CD4-positive, alpha-beta memory T cell (primary cell): ENCODE data around the gene ABCB8. TPM values are rescaled to one million over a fixed set of nuclear protein-coding genes. Genes with fewer than 3 reads are reported as not detected.
A peak's percentile ranks its signal among the peaks of the same experiment; 100 is the strongest.
"Not testable (repeated sequence)": the region's sequence is repeated elsewhere in the genome, so short reads cannot be mapped to it uniquely, and the experiment has no call there.

Experiments
- CTCF ChIA-PET: fragments of 350-600 bp; sonication (Branson Sonifier 250); formaldehyde crosslinking; loops from one replicate; lab custom pipeline; 2021; ENCODE audit warnings: inconsistent platforms; ENCODE audit not compliant: partially characterized antibody; lab: Charles Lee
- POLR2A ChIA-PET: fragments of 350-600 bp; sonication (Branson Sonifier 250); formaldehyde crosslinking; loops from one replicate; lab custom pipeline; 2021; ENCODE audit not compliant: partially characterized antibody; lab: Charles Lee
- DNase-seq, 5 donors: peaks; one replicate each; pipeline versions ENCODE4 v3.0.0 to v3.0.0-alpha.2; 2020 to 2022; ENCODE audit warnings: mixed read lengths in 1 of 5
- H3K27ac ChIP-seq: one replicate; pipeline ENCODE4 v1.7.0; 2013; ENCODE audit warnings: low read depth, low read length
- H3K27me3 ChIP-seq: 2 replicates; pipeline ENCODE4 v1.7.0; 2013; ENCODE audit warnings: mild to moderate bottlenecking, low read length, moderate library complexity; ENCODE audit not compliant: insufficient read depth
- H3K36me3 ChIP-seq: 2 replicates; pipeline ENCODE4 v1.7.0; 2013; ENCODE audit warnings: mild to moderate bottlenecking, low read length, moderate library complexity; ENCODE audit not compliant: insufficient read depth
- H3K4me1 ChIP-seq: 2 replicates; pipeline ENCODE4 v1.7.0; 2013; ENCODE audit warnings: mild to moderate bottlenecking, low read length, moderate library complexity; ENCODE audit not compliant: insufficient read depth
- H3K4me3 ChIP-seq, 2 donors: one replicate each; pipeline ENCODE4 v1.7.0; 2013; ENCODE audit warnings: low read length in 2 of 2, mild to moderate bottlenecking in 1 of 2
- H3K9me3 ChIP-seq, 2 donors: one replicate each; pipeline ENCODE4 v1.7.0; 2013; ENCODE audit warnings: low read length in 2 of 2, control low read depth in 1 of 2; ENCODE audit not compliant: control insufficient read depth in 1 of 2
- H3K27ac Mint-ChIP-seq, 7 donors: one replicate each; pipeline ENCODE4 v1.8.0; 2020 to 2021; ENCODE audit warnings: mixed read lengths in 7 of 7, mild to moderate bottlenecking in 6 of 7, inconsistent platforms in 3 of 7, moderate library complexity in 3 of 7
- H3K27me3 Mint-ChIP-seq, 2 donors: one replicate each; pipeline ENCODE4 v1.8.0; 2020 to 2021; ENCODE audit warnings: mixed read lengths in 2 of 2
- H3K36me3 Mint-ChIP-seq, 2 donors: one replicate each; pipeline ENCODE4 v1.8.0; 2020 to 2021; ENCODE audit warnings: mixed read lengths in 2 of 2, inconsistent platforms in 1 of 2, mild to moderate bottlenecking in 1 of 2
- H3K4me1 Mint-ChIP-seq, 4 donors: one replicate each; pipeline ENCODE4 v1.8.0; 2020 to 2021; ENCODE audit warnings: mixed read lengths in 4 of 4, mild to moderate bottlenecking in 1 of 4
- H3K4me3 Mint-ChIP-seq, 8 donors: one replicate each; pipeline ENCODE4 v1.8.0; 2020 to 2021; ENCODE audit warnings: mixed read lengths in 8 of 8, mild to moderate bottlenecking in 7 of 8, moderate library complexity in 6 of 8, inconsistent platforms in 3 of 8
- H3K9me3 Mint-ChIP-seq, 8 donors: one replicate each; pipeline ENCODE4 v1.8.0; 2020 to 2021; ENCODE audit warnings: mixed read lengths in 8 of 8, mild to moderate bottlenecking in 5 of 8, inconsistent platforms in 3 of 8, moderate library complexity in 1 of 8
- intact Hi-C: fragments of 100-400 bp; cut with micrococcal nuclease; formaldehyde crosslinking; loops from one replicate; pipeline ENCODE4 v1.15.1; 2023
- polyA plus RNA-seq, 2 donors: library from polyadenylated mRNA; unstranded; fragments of 300-500 nt; fragmentation: Illumina TruSeq; gene quantifications; one replicate each; pipeline ENCODE4 v1.2.3, GENCODE V29; 2021
- total RNA-seq, 2 experiments: library from RNA; stranded (reverse); gene quantifications; one replicate each; pipeline ENCODE4 v1.2.3, GENCODE V29; 2021

Gene ABCB8
- total and polyA plus RNA-seq, 4 experiments from 2014 or later = 17.8 to 75.8 (median 47.0) TPM

DNA sequence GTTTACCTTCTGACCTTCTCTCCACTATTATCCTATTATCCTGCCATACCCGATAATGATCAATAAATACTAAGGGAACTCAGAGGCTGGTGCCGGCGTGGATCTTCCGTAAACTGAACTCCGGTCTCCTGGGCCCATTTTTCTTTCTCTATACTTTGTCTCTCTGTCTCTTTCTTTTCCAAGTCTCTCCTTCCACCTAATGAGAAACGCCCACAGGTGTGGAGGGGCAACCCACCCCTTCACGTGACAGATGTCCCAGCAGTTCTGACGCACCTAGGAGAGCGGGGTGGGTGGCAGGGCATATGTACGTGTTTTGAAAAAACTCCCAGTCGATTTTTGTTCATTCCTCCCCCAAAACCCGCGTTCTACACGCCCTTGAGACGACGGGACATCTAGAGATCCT lies 521 bp upstream of the ABCB8 start:
- H3K4me1 ChIP-seq = peaks cover 21% of the 10 kb centered on the region
- not testable (repeated sequence) for H3K9me3 ChIP-seq, H3K9me3 Mint-ChIP-seq, H3K36me3 ChIP-seq, H3K27me3 Mint-ChIP-seq, H3K27me3 ChIP-seq, DNase-seq
- Mint-ChIP-seq H3K4me1 (peaks cover 13 to 28% (median 20%) of the 10 kb centered on the region in 4 donors), H3K36me3 (peaks cover 6 to 16% of the 10 kb centered on the region in 2 donors), H3K4me3 (peak overlapping the region; percentile 92 to 97 (median 95)), H3K27ac (peak overlapping the region; percentile 99 to 100 (median 99))
- intact Hi-C loops = loop anchor here (1.0 kb wide), 6 partner anchors 9 to 622 kb away; partner anchors contain the start of gene TMUB1
- ChIA-PET POLR2A (interaction anchor here (0.8 to 2.8 kb wide), 15 partner anchors 14 to 84 kb away, joined by 3 to 182 read pairs (median 6); partner anchors contain the start of genes ASIC3, CDK5, FASTK and SLC4A2), CTCF (interaction anchor here (0.8 to 4.4 kb wide), 15 partner anchors 10 to 151 kb away, joined by 3 to 44 read pairs (median 6); partner anchors contain the start of gene TMUB1)
- peak overlapping the region; percentile 88 for H3K27ac ChIP-seq
- peak overlapping the region; percentile 61 to 84 for H3K4me3 ChIP-seq

DNA sequence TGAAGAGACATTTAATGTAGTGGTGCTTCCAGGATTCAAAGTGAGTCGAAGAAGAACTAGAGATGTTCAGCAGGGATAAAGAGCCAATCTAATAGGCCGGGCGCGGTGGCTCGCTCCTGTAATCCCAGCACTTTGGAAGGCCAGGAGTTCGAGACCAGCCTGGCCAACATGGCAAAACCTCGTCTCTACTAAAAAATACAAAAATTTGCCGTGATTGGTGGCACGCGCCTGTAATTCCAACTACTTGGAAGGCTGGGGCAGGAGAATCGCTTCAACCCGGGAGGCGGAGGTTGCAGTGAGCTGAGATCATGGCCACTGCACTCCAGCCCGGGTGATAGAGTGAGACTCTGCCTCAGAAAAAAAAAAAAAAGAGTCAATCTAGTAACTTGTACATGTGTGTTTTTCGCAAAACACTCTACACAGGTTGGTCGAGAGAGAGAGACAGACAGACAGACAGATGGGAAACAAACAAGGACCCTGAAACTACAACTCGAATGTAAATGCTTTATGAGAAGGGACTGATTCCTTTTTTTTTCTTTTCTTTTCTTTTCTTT lies 775 bp downstream of the ABCB8 start:
- ChIA-PET POLR2A (interaction anchor here (0.9 to 2.8 kb wide), 16 partner anchors 16 to 312 kb away, joined by 3 to 182 read pairs (median 5); partner anchors contain the start of genes ASIC3, CDK5, FASTK and NUB1), CTCF (interaction anchor here (0.7 to 4.4 kb wide), 15 partner anchors 9 to 152 kb away, joined by 3 to 44 read pairs (median 6); partner anchors contain the start of gene TMUB1)
- H3K9me3 ChIP-seq = no peaks in the 10 kb centered on the region
- peak overlapping the region; percentile 84 to 88 for H3K4me3 ChIP-seq
- H3K36me3 Mint-ChIP-seq = peaks cover 6 to 18% of the 10 kb centered on the region in 2 donors
- peaks cover 13 to 28% (median 21%) of the 10 kb centered on the region in 4 donors for H3K4me1 Mint-ChIP-seq
- peak overlapping the region; percentile 88 for H3K27ac ChIP-seq
- peak overlapping the region; percentile 92 to 97 (median 95) for H3K4me3 Mint-ChIP-seq
- intact Hi-C loops = loop anchor here (1.0 kb wide), 6 partner anchors 11 to 624 kb away; partner anchors contain the start of gene TMUB1
- H3K4me1 ChIP-seq = peaks cover 21% of the 10 kb centered on the region
- peak overlapping the region; percentile 99 to 100 (median 99) for H3K27ac Mint-ChIP-seq
- DNase-seq = no peak
- H3K27me3 ChIP-seq = no peaks in the 10 kb centered on the region
- H3K36me3 ChIP-seq = peaks cover 16% of the 10 kb centered on the region
- H3K9me3 Mint-ChIP-seq = no peaks in the 10 kb centered on the region
- H3K27me3 Mint-ChIP-seq = no peaks in the 10 kb centered on the region

DNA sequence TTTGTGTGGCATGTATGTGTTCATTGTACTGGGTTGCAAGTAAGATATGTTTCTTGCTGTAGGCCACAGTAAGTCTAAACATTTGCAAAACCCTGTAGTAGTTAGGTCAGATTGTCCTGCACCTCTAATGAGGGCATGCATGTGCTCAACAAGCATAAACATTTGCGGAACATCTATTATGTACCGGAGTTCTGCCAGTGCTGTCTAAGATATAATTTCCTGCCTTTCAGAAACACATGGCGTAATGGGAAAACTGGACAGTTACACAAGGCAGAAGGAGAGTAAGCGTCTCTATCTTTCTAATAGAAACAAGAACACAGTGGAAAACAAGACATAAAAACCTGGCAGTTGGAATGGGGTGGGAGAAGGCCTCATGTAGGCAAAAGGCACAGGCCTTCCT lies 2.8 kb downstream of the ABCB8 start:
- Mint-ChIP-seq H3K9me3 (no peaks in the 10 kb centered on the region), H3K4me3 (peak overlapping the region in 1 of 8 donors; percentile 32), H3K27me3 (no peaks in the 10 kb centered on the region), H3K27ac (peak overlapping the region in 1 of 7 donors; percentile 18), H3K4me1 (peaks cover 13 to 28% (median 21%) of the 10 kb centered on the region in 4 donors), H3K36me3 (peaks cover 6 to 24% of the 10 kb centered on the region in 2 donors)
- POLR2A ChIA-PET = interaction anchor here (0.9 kb wide), 1 partner anchor 26 kb away, joined by 3 read pairs; no protein-coding TSS in a partner anchor
- Histone ChIP-seq H3K9me3 (no peaks in the 10 kb centered on the region), H3K27me3 (no peaks in the 10 kb centered on the region), H3K27ac (no peak overlapping the region), H3K36me3 (peaks cover 31% of the 10 kb centered on the region), H3K4me1 (peaks cover 21% of the 10 kb centered on the region), H3K4me3 (no peak overlapping the region)
- DNase-seq = no peak
- CTCF ChIA-PET = interaction anchor here (0.7 to 3.2 kb wide), 4 partner anchors 12 to 81 kb away, joined by 3 to 14 read pairs (median 4); no protein-coding TSS in a partner anchor
- intact Hi-C loops = no loop called here

DNA sequence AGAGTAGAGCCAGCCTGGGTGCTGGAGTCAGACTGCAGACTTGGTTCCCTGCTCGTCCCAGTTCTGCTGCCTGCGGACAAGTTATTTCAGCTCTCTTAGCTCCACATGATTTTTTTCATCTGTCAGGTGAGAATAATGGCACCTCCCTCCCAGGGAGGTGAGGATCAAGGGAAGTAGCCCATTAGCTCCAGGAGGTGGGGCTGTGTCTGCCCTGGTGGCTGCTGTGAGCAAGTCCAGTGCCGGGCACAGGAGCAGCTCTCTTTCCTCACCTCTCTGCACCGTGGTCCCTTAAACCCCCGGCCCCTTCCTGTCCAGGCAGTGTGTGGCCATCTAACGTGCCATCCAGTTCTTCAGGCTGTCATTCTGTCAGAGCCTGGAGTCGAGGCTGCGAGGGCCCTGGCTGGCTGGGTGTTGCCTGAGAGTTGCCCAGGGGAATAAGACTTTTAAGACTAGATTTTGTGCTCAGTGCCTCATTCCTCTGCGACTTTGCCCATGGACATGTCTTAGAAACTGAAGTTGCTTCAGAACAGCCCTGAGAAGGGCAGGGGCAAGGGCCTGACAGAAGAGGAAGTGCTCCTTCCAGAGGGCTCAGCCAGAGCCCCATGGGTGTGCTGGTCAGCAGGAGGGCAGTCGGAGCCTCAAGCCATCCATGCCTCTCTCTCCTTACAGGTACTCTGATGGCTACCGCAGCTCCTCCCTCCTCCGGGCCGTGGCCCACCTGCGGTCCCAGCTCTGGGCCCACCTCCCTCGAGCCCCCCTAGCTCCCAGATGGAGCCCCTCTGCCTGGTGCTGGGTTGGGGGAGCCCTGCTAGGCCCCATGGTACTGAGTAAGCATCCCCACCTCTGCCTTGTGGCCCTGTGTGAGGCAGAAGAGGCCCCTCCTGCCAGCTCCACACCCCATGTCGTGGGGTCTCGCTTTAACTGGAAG lies 5.0 kb downstream of the ABCB8 start:
- intact Hi-C loops = no loop called here
- Mint-ChIP-seq H3K36me3 (peaks cover 12 to 32% of the 10 kb centered on the region in 2 donors), H3K4me3 (peak overlapping the region in 1 of 8 donors; percentile 48), H3K27ac (peak overlapping the region in 1 of 7 donors; percentile 18), H3K27me3 (no peaks in the 10 kb centered on the region), H3K4me1 (peaks cover 7 to 19% (median 14%) of the 10 kb centered on the region in 4 donors), H3K9me3 (no peaks in the 10 kb centered on the region)
- ChIA-PET CTCF (interaction anchor here (3.2 kb wide), 1 partner anchor 15 kb away, joined by 14 read pairs; no protein-coding TSS in a partner anchor), POLR2A (interaction anchor here (1.1 to 1.2 kb wide), 2 partner anchors 19 to 25 kb away, joined by 3 read pairs; no protein-coding TSS in a partner anchor)
- no peaks in the 10 kb centered on the region for H3K9me3 ChIP-seq
- no peaks in the 10 kb centered on the region for H3K27me3 ChIP-seq
- H3K4me3 ChIP-seq = no peak overlapping the region
- no peak for DNase-seq
- H3K27ac ChIP-seq = no peak overlapping the region
- peaks cover 38% of the 10 kb centered on the region for H3K36me3 ChIP-seq
- H3K4me1 ChIP-seq = peaks cover 14% of the 10 kb centered on the region

DNA sequence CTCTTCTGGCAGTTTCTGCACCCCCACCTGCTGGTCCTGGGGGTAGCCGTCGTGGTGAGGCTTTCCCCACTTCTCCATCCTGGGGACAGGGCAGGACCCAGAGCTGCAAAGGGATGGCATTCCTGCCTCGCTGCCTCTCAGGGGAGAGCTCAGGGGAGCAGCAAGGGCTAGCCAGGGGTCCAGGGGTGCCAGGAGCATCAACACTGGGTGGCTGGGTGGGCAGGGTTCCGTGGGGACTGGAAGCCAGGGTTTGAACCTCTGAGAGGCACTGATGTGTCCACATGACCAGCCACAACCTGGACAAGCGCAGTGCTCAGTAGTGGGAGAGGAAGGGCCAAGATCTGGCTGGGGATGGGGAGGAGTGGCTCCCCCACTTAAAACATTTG lies 5.6 kb downstream of the ABCB8 start:
- Mint-ChIP-seq H3K4me3 (no peak overlapping the region), H3K36me3 (peaks cover 12 to 26% of the 10 kb centered on the region in 2 donors), H3K9me3 (no peaks in the 10 kb centered on the region), H3K27me3 (no peaks in the 10 kb centered on the region), H3K4me1 (peaks cover 4 to 15% (median 10%) of the 10 kb centered on the region in 4 donors), H3K27ac (no peak overlapping the region)
- Histone ChIP-seq H3K36me3 (peaks cover 38% of the 10 kb centered on the region), H3K27ac (no peak overlapping the region), H3K4me1 (peaks cover 15% of the 10 kb centered on the region), H3K27me3 (no peaks in the 10 kb centered on the region), H3K4me3 (no peak overlapping the region), H3K9me3 (no peaks in the 10 kb centered on the region)
- DNase-seq = no peak
- CTCF ChIA-PET = interaction anchor here (3.2 kb wide), 1 partner anchor 15 kb away, joined by 14 read pairs; no protein-coding TSS in a partner anchor
- POLR2A ChIA-PET = interaction anchor here (1.1 to 1.2 kb wide), 2 partner anchors 20 to 25 kb away, joined by 3 read pairs; no protein-coding TSS in a partner anchor
- intact Hi-C loops = no loop called here

DNA sequence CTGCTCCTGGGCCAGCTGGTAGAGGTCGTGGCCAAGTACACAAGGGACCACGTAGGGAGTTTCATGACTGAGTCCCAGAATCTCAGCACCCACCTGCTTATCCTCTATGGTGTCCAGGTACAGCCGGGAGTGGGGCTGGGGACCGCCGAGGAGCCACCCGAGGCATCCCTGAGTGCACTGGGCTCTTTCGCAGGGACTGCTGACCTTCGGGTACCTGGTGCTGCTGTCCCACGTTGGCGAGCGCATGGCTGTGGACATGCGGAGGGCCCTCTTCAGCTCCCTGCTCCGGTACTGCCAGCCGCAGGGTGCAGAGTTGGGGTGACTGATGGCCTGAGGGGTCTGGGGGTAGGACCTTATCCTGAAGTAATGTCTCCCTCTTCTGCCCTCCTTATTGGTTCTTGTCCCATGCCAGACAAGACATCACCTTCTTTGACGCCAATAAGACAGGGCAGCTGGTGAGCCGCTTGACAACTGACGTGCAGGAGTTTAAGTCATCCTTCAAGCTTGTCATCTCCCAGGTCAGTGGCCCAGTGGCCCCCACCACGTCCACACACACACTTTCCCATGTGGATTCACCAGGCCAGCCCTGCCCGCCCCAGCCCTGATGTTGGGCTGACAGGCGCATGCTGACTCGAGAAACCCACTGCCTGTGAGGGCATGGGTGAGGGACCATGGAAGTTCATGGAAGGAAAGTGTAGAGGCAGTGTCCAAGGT lies 6.2 kb downstream of the ABCB8 start:
- Histone ChIP-seq H3K9me3 (no peaks in the 10 kb centered on the region), H3K4me1 (peaks cover 15% of the 10 kb centered on the region), H3K4me3 (no peak overlapping the region), H3K27me3 (no peaks in the 10 kb centered on the region), H3K36me3 (peaks cover 38% of the 10 kb centered on the region), H3K27ac (no peak overlapping the region)
- Mint-ChIP-seq H3K36me3 (peaks cover 12 to 28% of the 10 kb centered on the region in 2 donors), H3K4me1 (peaks cover 2 to 15% (median 10%) of the 10 kb centered on the region in 4 donors), H3K27me3 (no peaks in the 10 kb centered on the region), H3K9me3 (no peaks in the 10 kb centered on the region), H3K27ac (no peak overlapping the region), H3K4me3 (no peak overlapping the region)
- CTCF ChIA-PET = no interaction called here
- POLR2A ChIA-PET = interaction anchor here (0.8 to 1.1 kb wide), 2 partner anchors 16 to 21 kb away, joined by 3 read pairs; no protein-coding TSS in a partner anchor
- no peak for DNase-seq
- intact Hi-C loops = no loop called here
